ENCODE data around the gene BBS9. TPM values are rescaled to one million over a fixed set of nuclear protein-coding genes. Genes with fewer than 3 reads are reported as not detected.
"Not testable (repeated sequence)": the region's sequence is repeated elsewhere in the genome, so short reads cannot be mapped to it uniquely, and the experiment has no call there.

BBS9 gene
- total and polyA plus RNA-seq, 7 donors, result 2.4 to 36.6 (median 30.5) TPM

- DNase-seq, result no peak
- Histone ChIP-seq H3K4me1 (peaks cover 0 to 16% (median 7%) of the 10 kb centered on the region in 4 donors), H3K36me3 (no peaks in the 10 kb centered on the region), H3K9me3 (no peaks in the 10 kb centered on the region), H3K27ac (no peak overlapping the region), H3K27me3 (no peaks in the 10 kb centered on the region), H3K4me3 (no peak overlapping the region)
- intact Hi-C loops (cut with DNase I), result no loop called here
- WGBS, 2 donors, result 74 to 81% methylated on average over 3 of the region's 3 CpGs
- TF ChIP-seq POLR2AphosphoS5 (IDR thresholded peaks at IDR 0.05) (no peak), CTCF (IDR thresholded peaks at IDR 0.05) (no peak), EP300 (IDR thresholded peaks at IDR 0.05) (no peak), POLR2A (IDR thresholded peaks at IDR 0.05) (no peak)
Measured at GRCh38 chr7:33261585-33261984, 132.2 kb downstream of the BBS9 start.

- DNase-seq, result no peak
- intact Hi-C loops (cut with DNase I), result no loop called here
- 93 to 95% methylated on average over 3 of the region's 3 CpGs for WGBS, 2 donors
- peaks cover 0 to 15% (median 7%) of the 10 kb centered on the region in 4 donors for H3K4me1 ChIP-seq
- no peaks in the 10 kb centered on the region for H3K9me3 ChIP-seq
- no peak overlapping the region for H3K4me3 ChIP-seq
- H3K27me3 ChIP-seq, result no peaks in the 10 kb centered on the region
- TF ChIP-seq POLR2A (IDR thresholded peaks at IDR 0.05) (no peak), EP300 (IDR thresholded peaks at IDR 0.05) (no peak), POLR2AphosphoS5 (IDR thresholded peaks at IDR 0.05) (no peak), CTCF (IDR thresholded peaks at IDR 0.05) (no peak)
- H3K36me3 ChIP-seq, result no peaks in the 10 kb centered on the region
- H3K27ac ChIP-seq, result no peak overlapping the region
Measured at GRCh38 chr7:33262476-33262875, 133.1 kb downstream of the BBS9 start.

GRCh38 chr7:33271839-33272371, 142.5 kb downstream of the BBS9 start:
- H3K27ac ChIP-seq; H3K36me3 ChIP-seq; H3K4me1 ChIP-seq; H3K27me3 ChIP-seq; DNase-seq; H3K9me3 ChIP-seq; intact Hi-C loops (cut with DNase I); H3K4me3 ChIP-seq: not testable (repeated sequence)
- WGBS, 2 donors, result 96 to 97% methylated on average over 4 of the region's 4 CpGs

- Histone ChIP-seq H3K27me3 (no peaks in the 10 kb centered on the region), H3K36me3 (no peaks in the 10 kb centered on the region), H3K27ac (no peak overlapping the region), H3K4me3 (no peak overlapping the region), H3K9me3 (peaks cover 0 to 4% (median 1%) of the 10 kb centered on the region in 4 donors), H3K4me1 (no peaks in the 10 kb centered on the region)
- intact Hi-C loops (cut with DNase I), result no loop called here
- WGBS, 2 donors, result 97 to 100% methylated on average over 2 of the region's 2 CpGs
- TF ChIP-seq POLR2A (IDR thresholded peaks at IDR 0.05) (no peak), CTCF (IDR thresholded peaks at IDR 0.05) (no peak), EP300 (IDR thresholded peaks at IDR 0.05) (no peak), POLR2AphosphoS5 (IDR thresholded peaks at IDR 0.05) (no peak)
- no peak for DNase-seq
Measured at GRCh38 chr7:33273356-33273755, 144.0 kb downstream of the BBS9 start.

- H3K4me1 ChIP-seq, result no peaks in the 10 kb centered on the region
- peaks cover 0 to 10% (median 2%) of the 10 kb centered on the region in 4 donors for H3K9me3 ChIP-seq
- H3K27ac ChIP-seq, result no peak overlapping the region
- DNase-seq, result no peak
- 95 to 98% methylated on average over 3 of the region's 3 CpGs for WGBS, 2 donors
- no peaks in the 10 kb centered on the region for H3K36me3 ChIP-seq
- TF ChIP-seq CTCF (IDR thresholded peaks at IDR 0.05) (no peak), POLR2AphosphoS5 (IDR thresholded peaks at IDR 0.05) (no peak), EP300 (IDR thresholded peaks at IDR 0.05) (no peak), POLR2A (IDR thresholded peaks at IDR 0.05) (no peak)
- H3K4me3 ChIP-seq, result no peak overlapping the region
- no peaks in the 10 kb centered on the region for H3K27me3 ChIP-seq
- intact Hi-C loops (cut with DNase I), result no loop called here
Measured at GRCh38 chr7:33276325-33276724, 147.0 kb downstream of the BBS9 start.
